ENCODE results near the gene RER1.

RER1 gene

DNA sequence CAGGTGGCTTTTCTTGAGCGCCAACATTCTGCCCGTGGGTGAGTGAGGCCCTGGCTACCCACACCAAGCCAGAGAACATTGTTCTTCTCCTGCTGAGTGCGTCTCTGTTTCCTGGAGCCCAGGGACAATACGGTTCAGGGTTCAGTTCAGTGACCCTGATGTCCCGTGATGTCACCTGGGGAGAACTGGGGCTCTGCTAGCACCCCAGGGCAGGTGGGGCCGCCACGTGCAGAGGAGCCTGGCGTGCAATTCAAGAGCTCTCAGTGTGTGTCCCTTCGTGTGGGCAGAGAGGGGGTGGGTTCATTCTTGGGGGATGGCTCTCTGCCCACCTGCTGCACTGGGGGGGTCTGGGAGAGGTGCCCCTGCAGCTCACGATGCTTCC lies 38.9 kb downstream of the RER1 start:
- H3K4me3 ChIP-seq (ENCODE audit: control insufficient read depth, low read depth, low read length) = no peak overlapping the region
- DNase-seq (ENCODE audit: low read depth) = no peak
- TF ChIP-seq, protein P1, sequence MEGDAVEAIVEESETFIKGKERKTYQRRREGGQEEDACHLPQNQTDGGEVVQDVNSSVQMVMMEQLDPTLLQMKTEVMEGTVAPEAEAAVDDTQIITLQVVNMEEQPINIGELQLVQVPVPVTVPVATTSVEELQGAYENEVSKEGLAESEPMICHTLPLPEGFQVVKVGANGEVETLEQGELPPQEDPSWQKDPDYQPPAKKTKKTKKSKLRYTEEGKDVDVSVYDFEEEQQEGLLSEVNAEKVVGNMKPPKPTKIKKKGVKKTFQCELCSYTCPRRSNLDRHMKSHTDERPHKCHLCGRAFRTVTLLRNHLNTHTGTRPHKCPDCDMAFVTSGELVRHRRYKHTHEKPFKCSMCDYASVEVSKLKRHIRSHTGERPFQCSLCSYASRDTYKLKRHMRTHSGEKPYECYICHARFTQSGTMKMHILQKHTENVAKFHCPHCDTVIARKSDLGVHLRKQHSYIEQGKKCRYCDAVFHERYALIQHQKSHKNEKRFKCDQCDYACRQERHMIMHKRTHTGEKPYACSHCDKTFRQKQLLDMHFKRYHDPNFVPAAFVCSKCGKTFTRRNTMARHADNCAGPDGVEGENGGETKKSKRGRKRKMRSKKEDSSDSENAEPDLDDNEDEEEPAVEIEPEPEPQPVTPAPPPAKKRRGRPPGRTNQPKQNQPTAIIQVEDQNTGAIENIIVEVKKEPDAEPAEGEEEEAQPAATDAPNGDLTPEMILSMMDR (conservative IDR thresholded peaks at IDR 0.05; ENCODE audit: control insufficient read depth, insufficient read depth, low read depth, low read length) = no peak

DNA sequence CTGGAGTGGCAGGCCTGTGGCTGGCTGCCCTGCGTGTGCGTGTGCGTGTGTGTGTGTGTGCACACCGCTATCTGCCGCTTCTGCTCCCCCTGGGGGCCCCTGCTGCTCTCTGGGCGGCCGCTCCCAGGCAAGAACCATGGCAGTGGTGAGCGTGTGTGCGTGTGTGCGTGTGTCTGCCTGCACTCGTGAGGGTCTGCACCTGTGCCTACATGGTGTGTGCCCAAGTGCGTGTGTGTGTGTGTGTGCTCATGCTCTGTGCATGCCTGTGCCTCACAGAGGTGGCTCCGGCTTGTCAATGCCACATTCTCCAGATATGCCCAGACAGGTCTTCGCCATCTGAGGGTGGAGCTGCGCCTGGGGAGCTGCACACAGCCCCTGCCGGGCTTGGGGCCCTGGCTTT lies 39.5 kb downstream of the RER1 start:
- no peak for DNase-seq (ENCODE audit: low read depth)
- TF ChIP-seq, protein P1 (conservative IDR thresholded peaks at IDR 0.05; ENCODE audit: control insufficient read depth, insufficient read depth, low read depth, low read length) = no peak
- no peak overlapping the region for H3K4me3 ChIP-seq (ENCODE audit: control insufficient read depth, low read depth, low read length)

- no peak for DNase-seq (ENCODE audit: low read depth)
- no peak overlapping the region for H3K4me3 ChIP-seq (ENCODE audit: control insufficient read depth, low read depth, low read length)
- TF ChIP-seq, protein P1 (conservative IDR thresholded peaks at IDR 0.05; ENCODE audit: control insufficient read depth, insufficient read depth, low read depth, low read length) = no peak
Measured at GRCh38 chr1:2431518-2431917, 39.9 kb downstream of the RER1 start.

DNA sequence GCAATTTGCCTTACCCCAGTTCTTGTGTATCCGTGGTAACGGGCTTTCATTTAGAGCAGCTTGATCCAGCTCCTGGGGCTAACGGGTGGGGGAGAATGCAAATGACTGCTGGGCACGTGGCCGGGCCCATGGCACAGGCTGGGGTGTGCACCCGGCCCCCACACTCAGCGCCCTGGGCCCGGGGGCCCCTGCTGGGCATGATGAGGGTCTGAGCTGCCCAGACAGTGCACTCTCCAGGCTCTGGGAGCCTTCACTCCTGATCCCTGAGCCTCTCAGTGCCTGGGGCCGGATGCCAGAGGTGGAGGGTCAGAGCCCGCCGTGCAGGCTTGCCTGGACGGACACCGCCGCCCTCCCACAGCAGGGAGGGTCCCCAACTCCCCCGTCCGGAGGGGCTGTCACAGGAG lies 40.8 kb downstream of the RER1 start:
- DNase-seq (ENCODE audit: low read depth) = no peak
- TF ChIP-seq, protein P1 (conservative IDR thresholded peaks at IDR 0.05; ENCODE audit: control insufficient read depth, insufficient read depth, low read depth, low read length) = no peak
- H3K4me3 ChIP-seq (ENCODE audit: control insufficient read depth, low read depth, low read length) = no peak overlapping the region

- H3K4me3 ChIP-seq (ENCODE audit: control insufficient read depth, low read depth, low read length) = no peak overlapping the region
- DNase-seq (ENCODE audit: low read depth) = no peak
- TF ChIP-seq, protein P1 (conservative IDR thresholded peaks at IDR 0.05; ENCODE audit: control insufficient read depth, insufficient read depth, low read depth, low read length) = no peak
Measured at GRCh38 chr1:2433196-2433595, 41.6 kb downstream of the RER1 start.

DNA sequence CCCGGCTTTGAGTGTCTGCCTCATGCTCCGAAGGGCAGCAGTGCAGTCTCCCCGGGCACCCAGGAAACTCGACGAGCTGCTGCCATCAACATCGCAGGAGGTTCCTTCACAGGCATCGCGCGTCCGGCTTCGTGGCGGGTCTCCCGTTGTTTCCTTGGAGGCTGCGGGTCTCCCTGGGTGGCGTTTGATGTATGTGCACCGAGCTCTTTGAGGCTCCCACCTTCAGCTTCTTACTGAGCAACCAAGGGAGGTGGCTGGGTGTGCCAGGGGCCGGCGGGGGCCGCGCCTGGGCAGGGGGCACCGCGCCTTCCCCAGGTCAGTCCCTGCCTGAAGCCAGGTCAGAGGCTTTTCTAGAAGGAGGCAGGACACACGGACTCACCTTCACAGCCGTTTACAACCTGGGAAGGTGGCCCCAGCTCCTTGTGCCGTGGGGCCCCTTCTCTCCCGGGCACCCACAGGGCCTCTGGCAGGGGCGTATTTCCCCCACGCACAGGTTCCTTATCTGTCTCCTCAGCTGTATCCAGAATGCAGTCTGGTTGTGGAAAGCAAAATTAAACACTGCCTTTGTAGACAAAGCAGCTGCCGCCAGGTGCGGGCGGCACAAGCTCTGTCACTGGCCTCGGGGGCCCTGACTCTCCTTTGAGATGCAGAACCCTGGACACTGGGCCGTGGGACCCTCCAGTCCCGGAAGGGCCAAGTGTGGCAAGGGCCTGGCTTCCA lies 42.5 kb downstream of the RER1 start:
- no peak overlapping the region for H3K4me3 ChIP-seq (ENCODE audit: control insufficient read depth, low read depth, low read length)

More for the DNA sequence above, 42.5 kb downstream of the RER1 start:
- TF ChIP-seq, protein P1 (conservative IDR thresholded peaks at IDR 0.05; ENCODE audit: control insufficient read depth, insufficient read depth, low read depth, low read length) = no peak
- no peak for DNase-seq (ENCODE audit: low read depth)

All from fibroblast of mammary gland (primary cell).